Uterus (tissue), 4 donors: ENCODE results near the gene INSL3. TPM values are rescaled to one million over a fixed set of nuclear protein-coding genes. Genes with fewer than 3 reads are reported as not detected.

Experiments
- DNase-seq, 2 donors: peaks; one replicate each; pipeline ENCODE4 v3.0.0-alpha.2; 2019 to 2020
- H3K27ac ChIP-seq, 2 donors: fragments of 200-600 bp; sonication (generic); 1 replicate in 1 of 2; 2 replicates in 1 of 2; pipeline ENCODE4 v1.5.1; 2016 to 2018
- H3K27me3 ChIP-seq, 2 donors: fragments of 200-600 bp; sonication (generic); one replicate each; pipeline ENCODE4 v1.5.1; 2018 to 2019; ENCODE audit warnings: control low read depth in 1 of 2
- H3K36me3 ChIP-seq, 2 donors: fragments of 200-600 bp; sonication (generic); one replicate each; pipeline ENCODE4 v1.5.1; 2019; ENCODE audit warnings: control low read depth in 1 of 2
- H3K4me1 ChIP-seq, 2 donors: fragments of 200-600 bp; sonication (generic); one replicate each; pipeline ENCODE4 v1.5.1; 2018 to 2019; ENCODE audit warnings: control low read depth in 1 of 2
- H3K4me3 ChIP-seq, 2 donors: fragments of 200-600 bp; sonication (generic); 1 replicate in 1 of 2; 2 replicates in 1 of 2; pipeline ENCODE4 v1.5.1; 2018 to 2019; ENCODE audit warnings: mild to moderate bottlenecking in 1 of 2
- H3K9me3 ChIP-seq, 2 donors: fragments of 200-600 bp; sonication (generic); one replicate each; pipeline ENCODE4 v1.5.1; 2019; ENCODE audit warnings: control low read depth in 1 of 2
- CTCF ChIP-seq, 4 experiments: fragments of 200-600 bp in 2 of 4; fragments of 450-650 bp in 2 of 4; sonication (generic) in 2 of 4; IDR thresholded peaks; one replicate each; pipeline ENCODE4 v1.5.1; 2016 to 2019; ENCODE audit warnings: antibody characterized with exemption in 4 of 4, mild to moderate bottlenecking in 2 of 4, moderate library complexity in 1 of 4
- POLR2A ChIP-seq, 2 donors: fragments of 450-650 bp; IDR thresholded peaks; one replicate each; pipeline ENCODE4 v1.6.1; 2016; ENCODE audit warnings: antibody characterized with exemption in 2 of 2, mild to moderate bottlenecking in 1 of 2, moderate library complexity in 1 of 2
- intact Hi-C: fragments of 100-400 bp; cut with DNase I; formaldehyde crosslinking; loops from one replicate; pipeline ENCODE4 v1.15.1; 2023; ENCODE audit warnings: low total_unique reads
- total RNA-seq, 4 donors: library from RNA; depleted of rRNA in 3 of 4; stranded (reverse); fragments of >200 nt in 3 of 4; gene quantifications; one replicate each; pipeline versions ENCODE4 v1.1.0 to v1.2.4, GENCODE V29; 2014 to 2023
- donor health status: DM: yes; HTN: yes; CAD: no.

Gene INSL3
- total RNA-seq, 4 donors from 2014 or later: not detected

- no peak for DNase-seq
- TF ChIP-seq POLR2A (IDR thresholded peaks at IDR 0.05) (no peak), CTCF (IDR thresholded peaks at IDR 0.05) (no peak)
- Histone ChIP-seq H3K9me3 (no peaks in the 10 kb centered on the region), H3K27me3 (peaks cover 0 to 4% of the 10 kb centered on the region in 2 donors), H3K4me1 (no peaks in the 10 kb centered on the region), H3K4me3 (no peak overlapping the region), H3K36me3 (no peaks in the 10 kb centered on the region), H3K27ac (no peak overlapping the region)
- intact Hi-C loops: no loop called here
Measured at GRCh38 chr19:17775991-17776803, 45.1 kb downstream of the INSL3 start.

GRCh38 chr19:17775245-17775927 is 45.9 kb downstream of the INSL3 start:
- TF ChIP-seq CTCF (IDR thresholded peaks at IDR 0.05): peak in 2 of 4 experiments; percentile 8 to 13
- TF ChIP-seq POLR2A (IDR thresholded peaks at IDR 0.05): no peak
- no peak overlapping the region for H3K27ac ChIP-seq
- DNase-seq: no peak
- H3K9me3 ChIP-seq: no peaks in the 10 kb centered on the region
- intact Hi-C loops: no loop called here
- peaks cover 0 to 4% of the 10 kb centered on the region in 2 donors for H3K27me3 ChIP-seq
- H3K4me1 ChIP-seq: no peaks in the 10 kb centered on the region
- no peak overlapping the region for H3K4me3 ChIP-seq
- H3K36me3 ChIP-seq: no peaks in the 10 kb centered on the region

GRCh38 chr19:17772172-17772571 is 49.1 kb downstream of the INSL3 start:
- Histone ChIP-seq H3K4me1 (no peaks in the 10 kb centered on the region), H3K9me3 (no peaks in the 10 kb centered on the region), H3K4me3 (no peak overlapping the region), H3K27me3 (no peaks in the 10 kb centered on the region), H3K27ac (no peak overlapping the region), H3K36me3 (no peaks in the 10 kb centered on the region)
- no peak for TF ChIP-seq CTCF (IDR thresholded peaks at IDR 0.05)
- no peak for TF ChIP-seq POLR2A (IDR thresholded peaks at IDR 0.05)
- no peak for DNase-seq
- intact Hi-C loops: no loop called here

DNA sequence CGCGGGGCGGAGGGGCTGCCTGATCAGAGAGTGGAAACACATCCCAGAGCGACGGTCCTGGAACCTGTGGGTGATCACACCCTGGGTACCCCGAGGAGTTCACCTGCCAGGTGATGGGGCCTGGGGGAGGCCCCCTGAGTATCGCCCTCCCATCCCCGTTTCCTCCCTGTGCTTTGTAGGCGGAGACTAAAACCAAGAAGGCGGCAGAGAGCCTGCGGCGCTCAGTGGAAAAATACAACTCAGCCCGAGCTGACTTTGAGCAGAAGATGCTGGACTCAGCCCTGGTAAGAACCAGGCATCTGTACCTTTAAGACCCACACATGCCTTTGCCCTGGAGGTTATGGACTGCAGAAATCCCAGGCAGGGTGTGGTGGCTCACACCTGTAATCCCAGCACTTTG is 50.7 kb downstream of the INSL3 start:
- no peak for TF ChIP-seq POLR2A (IDR thresholded peaks at IDR 0.05)
- TF ChIP-seq CTCF (IDR thresholded peaks at IDR 0.05): no peak
- intact Hi-C loops: no loop called here
- no peak for DNase-seq
- H3K4me3 ChIP-seq: no peak overlapping the region
- H3K27ac ChIP-seq: no peak overlapping the region
- no peaks in the 10 kb centered on the region for H3K27me3 ChIP-seq
- H3K36me3 ChIP-seq: no peaks in the 10 kb centered on the region
- no peaks in the 10 kb centered on the region for H3K9me3 ChIP-seq
- H3K4me1 ChIP-seq: no peaks in the 10 kb centered on the region

- H3K36me3 ChIP-seq: no peaks in the 10 kb centered on the region
- intact Hi-C loops: no loop called here
- TF ChIP-seq POLR2A (IDR thresholded peaks at IDR 0.05) (no peak), CTCF (IDR thresholded peaks at IDR 0.05) (no peak)
- H3K4me1 ChIP-seq: no peaks in the 10 kb centered on the region
- no peak overlapping the region for H3K27ac ChIP-seq
- H3K9me3 ChIP-seq: no peaks in the 10 kb centered on the region
- DNase-seq: no peak
- no peaks in the 10 kb centered on the region for H3K27me3 ChIP-seq
- no peak overlapping the region for H3K4me3 ChIP-seq
Measured at GRCh38 chr19:17767559-17767958, 53.8 kb downstream of the INSL3 start.
